Naive B cell (primary cell): ENCODE results near the gene CNTNAP3. TPM values are rescaled to one million over a fixed set of nuclear protein-coding genes. Genes with fewer than 3 reads are reported as not detected.
"Not testable (repeated sequence)": the region's sequence is repeated elsewhere in the genome, so short reads cannot be mapped to it uniquely, and the experiment has no call there.

Experiments
- ATAC-seq, 2 donors: fragments of 150-1000 bp; cut with Tn5 transposase; 2 replicates each; pipeline ENCODE4 v1.10.0; 2021; ENCODE audit warnings: low read depth in 2 of 2, mild to moderate bottlenecking in 2 of 2, moderate library complexity in 2 of 2
- DNase-seq: peaks from one replicate; pipeline ENCODE4 v3.0.0; 2022
- H3K27ac Mint-ChIP-seq, 6 donors: one replicate each; pipeline ENCODE4 v1.8.0; 2020 to 2022; ENCODE audit warnings: mild to moderate bottlenecking in 6 of 6, mixed read lengths in 6 of 6, moderate library complexity in 5 of 6, inconsistent platforms in 2 of 6
- H3K27me3 Mint-ChIP-seq, 3 donors: one replicate each; pipeline ENCODE4 v1.8.0; 2021 to 2022; ENCODE audit warnings: mixed read lengths in 3 of 3, mild to moderate bottlenecking in 1 of 3
- H3K36me3 Mint-ChIP-seq, 2 donors: one replicate each; pipeline ENCODE4 v1.8.0; 2020 to 2022; ENCODE audit warnings: mixed read lengths in 2 of 2, inconsistent platforms in 1 of 2, mild to moderate bottlenecking in 1 of 2
- H3K4me1 Mint-ChIP-seq, 3 donors: one replicate each; pipeline ENCODE4 v1.8.0; 2020 to 2022; ENCODE audit warnings: mixed read lengths in 3 of 3, inconsistent platforms in 1 of 3, mild to moderate bottlenecking in 1 of 3, moderate library complexity in 1 of 3
- H3K4me3 Mint-ChIP-seq, 8 donors: one replicate each; pipeline ENCODE4 v1.8.0; 2020 to 2022; ENCODE audit warnings: mild to moderate bottlenecking in 8 of 8, mixed read lengths in 8 of 8, moderate library complexity in 8 of 8, inconsistent platforms in 2 of 8
- H3K9me3 Mint-ChIP-seq, 7 donors: one replicate each; pipeline ENCODE4 v1.8.0; 2020 to 2022; ENCODE audit warnings: mixed read lengths in 7 of 7, mild to moderate bottlenecking in 5 of 7, inconsistent platforms in 2 of 7, moderate library complexity in 1 of 7
- polyA plus RNA-seq, 6 donors: library from polyadenylated mRNA; unstranded; fragments of 300-500 nt; fragmentation: Illumina TruSeq; gene quantifications; one replicate each; pipeline ENCODE4 v1.2.3, GENCODE V29; 2021; ENCODE audit warnings: low read depth in 6 of 6

CNTNAP3 gene
- polyA plus RNA-seq, 6 donors from 2014 or later: 0.11 TPM; not detected in 5

DNA sequence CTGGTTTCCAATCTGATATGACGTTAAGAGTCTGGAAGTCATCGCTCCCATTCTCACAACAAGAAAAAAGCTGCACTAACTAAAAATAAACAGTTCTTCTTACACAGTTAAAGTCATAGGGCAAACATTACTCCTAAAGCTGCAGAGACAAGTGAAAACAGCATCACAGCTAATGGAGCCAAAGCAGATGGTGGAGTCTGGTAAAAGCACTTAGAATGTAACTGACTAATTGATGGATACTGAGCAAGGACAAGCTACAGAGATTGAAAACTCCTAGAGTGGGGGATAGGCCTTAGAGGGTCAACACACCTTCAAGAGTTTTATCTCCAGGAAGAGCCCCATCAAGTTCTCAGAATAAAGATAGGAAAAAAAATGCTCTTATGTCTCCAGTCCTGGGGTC lies 166.6 kb downstream of the CNTNAP3 start:
- not testable (repeated sequence) for H3K4me1 Mint-ChIP-seq, H3K4me3 Mint-ChIP-seq, DNase-seq, H3K9me3 Mint-ChIP-seq, H3K36me3 Mint-ChIP-seq, ATAC-seq, H3K27ac Mint-ChIP-seq, H3K27me3 Mint-ChIP-seq

DNA sequence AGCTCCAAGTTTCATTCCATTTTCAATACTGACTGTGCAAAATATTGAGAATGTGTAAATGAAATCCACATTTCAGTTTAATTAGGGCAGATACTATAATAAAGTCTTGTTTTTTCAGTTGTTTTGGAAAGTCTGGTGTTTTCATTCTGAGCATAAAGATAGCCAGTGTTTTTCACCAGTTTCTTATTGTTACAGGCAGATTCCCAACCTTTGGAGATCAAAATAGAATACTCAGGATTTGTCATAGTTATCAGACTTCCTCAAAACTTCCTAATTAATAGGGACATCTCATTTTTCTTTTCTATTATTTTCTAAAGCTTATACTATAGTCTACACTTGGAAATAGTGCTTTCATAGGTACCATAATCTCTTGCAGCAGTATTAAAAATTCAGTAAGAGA lies 176.2 kb downstream of the CNTNAP3 start:
- H3K4me3 Mint-ChIP-seq, ATAC-seq, H3K4me1 Mint-ChIP-seq, H3K36me3 Mint-ChIP-seq, DNase-seq, H3K9me3 Mint-ChIP-seq, H3K27ac Mint-ChIP-seq, H3K27me3 Mint-ChIP-seq: not testable (repeated sequence)

DNA sequence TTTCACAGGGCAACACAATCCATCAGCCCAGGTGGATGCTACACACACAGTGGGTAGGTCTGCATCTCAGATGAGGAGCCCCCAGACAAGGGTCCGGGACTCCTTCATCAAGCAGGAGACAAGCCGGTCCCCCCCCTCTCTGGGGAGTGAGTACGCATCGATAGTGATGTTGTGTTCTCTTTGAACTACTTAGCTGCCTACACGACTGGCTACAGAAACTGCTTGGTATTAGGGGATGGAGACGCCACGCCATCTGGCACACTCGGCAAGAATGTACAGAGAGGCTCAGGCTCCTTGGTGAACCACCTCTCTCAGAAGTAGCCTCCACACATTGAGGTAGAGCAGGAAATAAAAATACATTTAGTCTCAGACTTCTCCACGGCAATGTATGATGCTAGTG lies 179.8 kb downstream of the CNTNAP3 start:
- no peak overlapping the region for H3K27ac Mint-ChIP-seq
- no peaks in the 10 kb centered on the region for H3K4me1 Mint-ChIP-seq
- DNase-seq (no peak), ATAC-seq (no peak)
- no peaks in the 10 kb centered on the region for H3K36me3 Mint-ChIP-seq
- peaks cover 0 to 7% (median 0%) of the 10 kb centered on the region in 3 donors for H3K27me3 Mint-ChIP-seq
- no peak overlapping the region for H3K4me3 Mint-ChIP-seq
- H3K9me3 Mint-ChIP-seq: no peaks in the 10 kb centered on the region

DNA sequence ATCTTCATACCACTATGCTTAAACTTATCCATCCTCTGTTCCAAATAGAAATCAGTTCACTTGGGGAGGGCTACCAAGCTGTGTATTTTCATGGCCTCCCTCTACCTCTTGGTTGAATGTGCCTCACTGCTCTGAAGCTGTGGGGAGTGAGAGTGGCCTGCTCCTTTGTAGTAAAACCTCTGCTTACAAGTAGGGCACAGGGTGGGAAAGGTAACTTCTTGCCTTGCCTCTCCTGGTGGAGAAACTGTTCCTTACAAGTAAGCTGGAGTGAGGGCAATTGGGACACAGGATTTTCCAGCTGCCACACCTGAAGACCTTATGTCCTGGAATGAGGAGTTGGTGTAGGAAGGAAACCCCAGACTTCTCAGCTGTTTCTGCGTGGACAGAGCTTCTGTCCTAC lies 190.8 kb downstream of the CNTNAP3 start:
- not testable (repeated sequence) for H3K4me1 Mint-ChIP-seq, ATAC-seq

DNA sequence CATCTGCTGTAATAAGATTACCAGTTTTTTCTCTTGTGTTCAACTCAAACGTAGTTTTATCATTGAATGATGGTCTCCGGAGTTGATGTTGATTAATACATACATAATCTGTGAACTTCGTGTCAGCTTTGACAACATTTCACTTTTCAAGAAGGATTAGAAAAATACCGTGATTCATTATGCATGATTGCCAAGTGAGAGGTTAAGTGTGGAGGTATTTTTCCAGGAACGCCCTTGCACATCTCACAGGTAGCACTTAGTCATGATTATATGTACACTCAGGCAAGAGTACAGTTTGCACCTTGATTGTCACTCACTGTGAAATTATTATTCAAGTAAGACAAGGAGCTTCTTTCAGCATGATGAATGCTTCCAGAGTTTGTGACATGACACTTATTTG lies 202.7 kb downstream of the CNTNAP3 start:
- H3K27ac Mint-ChIP-seq, H3K27me3 Mint-ChIP-seq, ATAC-seq, H3K9me3 Mint-ChIP-seq, H3K4me3 Mint-ChIP-seq, H3K36me3 Mint-ChIP-seq, DNase-seq, H3K4me1 Mint-ChIP-seq: not testable (repeated sequence)

More for the DNA sequence above, 190.8 kb downstream of the CNTNAP3 start:
- not testable (repeated sequence) for H3K9me3 Mint-ChIP-seq, H3K27me3 Mint-ChIP-seq, H3K4me3 Mint-ChIP-seq, DNase-seq, H3K36me3 Mint-ChIP-seq, H3K27ac Mint-ChIP-seq

DNA sequence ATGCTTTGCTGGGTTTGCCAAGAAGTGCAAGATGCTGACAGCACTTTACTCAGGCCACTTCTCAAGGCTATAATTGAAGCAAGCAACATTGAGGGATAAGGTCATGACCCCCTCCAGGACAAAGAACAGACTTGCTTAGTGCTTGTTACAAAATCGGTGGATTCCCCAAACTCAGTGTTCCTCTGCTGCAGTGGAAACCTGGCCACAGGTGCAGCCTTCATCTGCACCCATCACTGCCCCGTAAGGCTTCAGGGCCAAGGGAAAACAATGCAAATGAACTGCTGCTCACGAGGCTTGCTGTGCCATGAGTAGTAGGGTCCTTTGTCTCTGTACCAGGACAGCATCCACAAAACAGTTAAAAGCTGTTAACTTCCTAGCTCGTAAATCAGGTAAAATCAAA lies 205.4 kb downstream of the CNTNAP3 start:
- peaks cover 5 to 13% (median 10%) of the 10 kb centered on the region in 3 donors for H3K27me3 Mint-ChIP-seq

DNA sequence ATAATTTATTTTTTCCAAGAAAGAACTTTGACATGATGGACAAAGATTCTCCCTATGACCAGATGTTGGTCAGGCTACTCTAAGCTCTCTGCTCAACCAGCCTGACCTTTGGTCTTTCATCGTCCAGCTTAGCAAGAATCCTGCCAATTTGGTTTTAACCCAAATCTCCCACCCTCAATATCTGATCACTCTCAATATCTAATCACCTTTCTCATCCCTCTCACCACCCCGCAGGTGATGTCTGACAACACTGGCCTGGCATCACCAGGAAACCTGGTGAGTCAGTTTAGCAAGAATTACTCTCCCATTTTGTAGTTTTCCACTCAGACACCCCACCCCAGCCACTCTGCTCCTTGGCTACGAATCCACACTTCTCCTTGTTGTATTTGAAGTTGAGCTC lies 207.9 kb downstream of the CNTNAP3 start:
- not testable (repeated sequence) for DNase-seq, H3K4me3 Mint-ChIP-seq, H3K4me1 Mint-ChIP-seq, H3K36me3 Mint-ChIP-seq, H3K27ac Mint-ChIP-seq, ATAC-seq, H3K9me3 Mint-ChIP-seq
- H3K27me3 Mint-ChIP-seq: peaks cover 5 to 16% (median 10%) of the 10 kb centered on the region in 3 donors

More for the DNA sequence above, 205.4 kb downstream of the CNTNAP3 start:
- H3K27ac Mint-ChIP-seq, DNase-seq, H3K9me3 Mint-ChIP-seq, H3K36me3 Mint-ChIP-seq, ATAC-seq, H3K4me3 Mint-ChIP-seq, H3K4me1 Mint-ChIP-seq: not testable (repeated sequence)

DNA sequence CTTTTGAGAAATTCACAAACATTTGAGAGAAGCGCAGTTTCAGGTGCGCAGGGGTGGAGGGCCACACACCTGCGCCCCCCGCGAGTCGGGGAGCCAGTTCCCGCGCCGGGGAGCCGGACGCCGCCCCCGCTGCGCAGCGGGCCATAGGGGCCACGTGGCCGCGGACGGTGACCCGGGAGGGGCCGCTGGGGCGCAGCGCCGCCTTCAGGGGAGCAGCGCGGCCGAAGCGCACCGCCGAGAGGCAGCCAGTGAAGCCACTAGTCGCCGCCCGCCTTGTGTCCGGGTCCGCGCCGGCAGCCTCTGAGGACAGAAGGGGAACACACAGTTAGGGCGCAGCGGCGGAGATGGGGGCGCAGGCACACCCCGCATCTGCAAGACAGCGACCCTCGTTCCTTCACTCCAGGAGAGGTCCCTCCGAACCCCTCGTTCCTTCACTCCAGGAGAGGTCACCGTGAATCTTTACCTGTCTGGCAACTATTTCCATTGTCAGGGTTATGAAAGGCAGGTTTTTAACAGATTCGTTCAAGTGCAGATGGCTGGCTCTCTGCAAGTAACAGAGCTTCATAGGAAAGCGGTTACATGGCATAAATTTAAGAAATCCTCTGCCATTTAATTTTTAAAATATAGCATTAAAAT lies 209.2 kb downstream of the CNTNAP3 start:
- H3K36me3 Mint-ChIP-seq, DNase-seq, ATAC-seq, H3K4me1 Mint-ChIP-seq, H3K9me3 Mint-ChIP-seq, H3K4me3 Mint-ChIP-seq, H3K27ac Mint-ChIP-seq: not testable (repeated sequence)
- H3K27me3 Mint-ChIP-seq: peaks cover 5 to 16% (median 10%) of the 10 kb centered on the region in 3 donors

DNA sequence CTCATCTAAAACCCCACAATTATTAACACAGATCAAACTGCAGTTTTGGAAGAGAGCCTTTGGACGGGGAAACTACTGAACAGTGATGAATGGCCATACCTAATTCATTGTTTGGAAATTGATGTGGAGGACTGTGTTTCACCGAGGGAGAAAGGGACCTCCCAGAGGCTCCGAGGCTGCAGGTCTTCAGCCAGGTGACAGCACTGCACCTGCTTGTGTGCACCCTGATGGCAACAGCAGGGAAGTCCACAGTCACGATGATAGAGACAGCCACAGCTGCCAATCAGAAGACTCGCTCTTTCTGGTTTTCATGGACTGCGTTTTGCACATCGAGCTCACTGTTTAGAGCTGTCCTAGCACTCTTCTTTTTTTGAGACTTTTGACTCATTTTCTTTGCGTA lies 214.4 kb downstream of the CNTNAP3 start:
- H3K36me3 Mint-ChIP-seq, H3K4me3 Mint-ChIP-seq, DNase-seq, H3K9me3 Mint-ChIP-seq, H3K4me1 Mint-ChIP-seq, ATAC-seq, H3K27me3 Mint-ChIP-seq, H3K27ac Mint-ChIP-seq: not testable (repeated sequence)

DNA sequence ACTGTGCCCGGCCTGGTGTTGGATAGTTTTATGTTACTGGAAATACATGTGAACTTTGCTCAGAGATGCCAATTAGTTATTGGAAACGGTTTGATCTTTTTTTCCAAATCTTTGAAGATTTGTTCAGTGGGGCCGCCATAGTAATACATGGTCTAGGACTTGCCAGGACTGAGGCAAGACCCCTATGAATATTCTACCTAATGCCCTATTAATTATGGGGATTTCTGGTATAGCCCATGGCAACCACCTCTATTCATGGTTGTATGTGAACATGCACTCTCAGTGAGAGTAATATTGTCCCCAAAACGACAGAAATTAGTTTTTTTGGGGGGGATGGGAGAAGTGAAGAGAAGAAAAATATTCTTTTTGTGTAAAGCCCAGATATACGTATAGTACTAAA lies 220.3 kb downstream of the CNTNAP3 start:
- not testable (repeated sequence) for ATAC-seq, H3K4me3 Mint-ChIP-seq, H3K4me1 Mint-ChIP-seq, H3K27ac Mint-ChIP-seq, H3K27me3 Mint-ChIP-seq, H3K9me3 Mint-ChIP-seq, H3K36me3 Mint-ChIP-seq, DNase-seq

DNA sequence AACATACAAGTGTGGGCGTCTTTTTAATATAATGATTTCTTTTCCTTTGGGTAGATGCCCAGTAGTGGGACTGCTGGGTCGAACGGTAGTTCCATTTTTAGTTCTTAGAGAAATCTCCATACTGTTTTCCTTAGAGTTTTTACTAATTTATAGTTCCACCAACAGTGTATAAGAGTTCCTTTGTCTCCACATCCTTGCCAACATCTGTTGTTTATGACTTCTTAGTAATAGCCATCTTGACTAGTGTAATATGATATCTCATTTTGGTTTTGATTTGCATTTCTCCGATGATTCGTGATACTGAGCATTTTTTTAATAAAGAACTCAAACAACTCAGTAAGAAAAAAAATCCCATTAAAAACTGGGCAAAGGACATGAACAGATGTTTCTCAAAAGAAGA lies 225.0 kb downstream of the CNTNAP3 start:
- not testable (repeated sequence) for H3K4me3 Mint-ChIP-seq, H3K4me1 Mint-ChIP-seq

DNA sequence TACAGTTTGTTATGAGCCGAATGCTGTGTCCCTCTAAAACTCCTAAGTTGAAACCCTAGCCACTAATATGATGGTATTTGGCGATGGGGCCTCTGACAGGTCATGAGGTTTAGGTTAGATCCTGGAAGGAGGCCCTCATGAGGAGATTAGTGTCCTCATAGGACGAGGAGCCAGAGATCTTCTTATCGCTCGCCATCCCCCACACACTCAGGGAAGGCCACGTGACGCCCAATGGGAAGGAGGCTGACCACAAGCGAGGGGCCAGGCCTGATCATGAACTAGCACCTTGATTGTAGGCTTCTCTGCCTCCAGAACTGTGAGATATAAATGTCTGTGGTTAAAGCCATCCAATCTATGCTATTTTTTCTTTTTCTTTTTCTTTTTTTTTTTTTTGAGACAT lies 233.5 kb downstream of the CNTNAP3 start:
- not testable (repeated sequence) for ATAC-seq, H3K4me1 Mint-ChIP-seq, H3K36me3 Mint-ChIP-seq, DNase-seq, H3K27me3 Mint-ChIP-seq, H3K4me3 Mint-ChIP-seq, H3K27ac Mint-ChIP-seq
- H3K9me3 Mint-ChIP-seq: peaks cover 2 to 13% (median 4%) of the 10 kb centered on the region in 7 donors

More for the DNA sequence above, 225.0 kb downstream of the CNTNAP3 start:
- not testable (repeated sequence) for ATAC-seq, H3K36me3 Mint-ChIP-seq, H3K27ac Mint-ChIP-seq, H3K27me3 Mint-ChIP-seq, H3K9me3 Mint-ChIP-seq, DNase-seq

DNA sequence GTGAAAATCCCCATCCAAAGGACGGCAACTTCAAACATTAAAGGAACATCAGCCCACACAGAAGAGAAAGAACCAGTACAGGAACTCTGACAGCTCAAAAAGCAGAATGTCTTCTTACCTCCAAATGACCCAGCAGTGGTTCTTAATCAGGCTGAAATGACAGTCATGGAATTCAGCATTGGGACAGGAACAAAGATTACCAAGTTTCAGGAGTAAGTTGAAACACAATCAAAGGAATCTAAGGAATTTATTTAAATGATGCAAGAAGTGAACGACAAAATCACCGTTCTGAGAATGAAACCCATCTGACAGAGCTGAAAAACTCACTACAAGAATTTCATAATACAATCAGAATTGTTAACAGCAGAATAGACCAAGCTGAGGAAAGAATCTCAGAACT lies 241.1 kb downstream of the CNTNAP3 start:
- not testable (repeated sequence) for DNase-seq, ATAC-seq, H3K27me3 Mint-ChIP-seq, H3K36me3 Mint-ChIP-seq, H3K4me1 Mint-ChIP-seq, H3K27ac Mint-ChIP-seq, H3K4me3 Mint-ChIP-seq
- peaks cover 3 to 17% (median 6%) of the 10 kb centered on the region in 7 donors for H3K9me3 Mint-ChIP-seq

DNA sequence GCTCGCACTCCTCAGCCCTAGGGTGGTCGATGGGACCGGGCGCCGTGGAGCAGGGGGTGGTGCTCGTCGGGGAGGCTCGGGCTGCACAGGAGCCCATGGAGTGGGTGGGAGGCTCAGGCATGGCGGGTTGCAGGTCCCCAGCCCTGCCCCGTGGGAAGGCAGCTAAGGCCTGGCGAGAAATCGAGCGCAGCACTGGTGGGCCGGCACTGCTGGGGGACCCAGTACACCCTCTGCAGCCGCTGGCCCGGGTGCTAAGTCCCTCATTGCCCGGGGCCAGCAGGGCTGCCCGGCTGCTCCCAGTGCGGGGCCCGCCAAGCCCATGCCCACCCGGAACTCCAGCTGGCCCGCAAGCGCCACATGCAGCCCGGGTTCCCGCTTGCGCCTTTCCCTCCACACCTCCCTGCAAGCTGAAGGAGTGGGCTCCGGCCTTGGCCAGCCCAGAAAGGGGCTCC lies 245.6 kb downstream of the CNTNAP3 start:
- not testable (repeated sequence) for H3K4me1 Mint-ChIP-seq, ATAC-seq, H3K36me3 Mint-ChIP-seq, H3K27me3 Mint-ChIP-seq, H3K27ac Mint-ChIP-seq, DNase-seq, H3K4me3 Mint-ChIP-seq
- H3K9me3 Mint-ChIP-seq: peaks cover 2 to 11% (median 4%) of the 10 kb centered on the region in 7 donors

DNA sequence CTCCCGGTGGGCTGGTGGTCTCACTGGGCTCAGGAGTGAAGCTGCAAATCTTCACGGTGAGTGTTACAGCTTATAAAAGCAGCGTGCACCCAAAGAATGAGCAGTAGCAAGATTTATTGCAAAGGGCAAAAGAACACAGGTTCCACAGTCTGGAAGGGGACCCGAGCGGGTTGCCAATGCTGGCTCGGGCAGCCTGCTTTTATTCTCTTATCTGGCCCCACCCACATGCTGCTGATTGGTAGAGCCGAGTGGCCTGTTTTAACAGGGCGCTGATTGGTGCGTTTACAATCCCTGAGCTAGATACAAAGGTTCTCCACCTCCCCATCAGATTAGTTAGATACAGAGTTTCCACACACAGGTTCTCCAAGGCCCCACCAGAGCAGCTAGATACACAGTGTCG lies 246.2 kb downstream of the CNTNAP3 start:
- H3K27me3 Mint-ChIP-seq, DNase-seq, ATAC-seq, H3K27ac Mint-ChIP-seq, H3K4me3 Mint-ChIP-seq, H3K4me1 Mint-ChIP-seq, H3K36me3 Mint-ChIP-seq: not testable (repeated sequence)
- H3K9me3 Mint-ChIP-seq: peaks cover 2 to 11% (median 4%) of the 10 kb centered on the region in 7 donors
